Stimulated activated memory B cell treated with anti-CD40 and anti-IgM and Interleukin-4, amounts not matched to agents 10 μg/mL and 1 μg/mL and 100 μg/mL, for 72 hours (primary cell): ENCODE results near the gene EBP.

Source experiments
- ATAC-seq: fragments of 150-1000 bp; cut with Tn5 transposase; 2 replicates; pipeline ENCODE4 v1.10.0; 2021
- H3K27ac Mint-ChIP-seq: one replicate; pipeline ENCODE4 v1.8.0; 2022; ENCODE audit warnings: mild to moderate bottlenecking, mixed read lengths
- H3K27me3 Mint-ChIP-seq: one replicate; pipeline ENCODE4 v1.8.0; 2022; ENCODE audit warnings: mixed read lengths
- H3K36me3 Mint-ChIP-seq: one replicate; pipeline ENCODE4 v1.8.0; 2022; ENCODE audit warnings: mixed read lengths
- H3K4me1 Mint-ChIP-seq: one replicate; pipeline ENCODE4 v1.8.0; 2022; ENCODE audit warnings: mixed read lengths
- H3K4me3 Mint-ChIP-seq: one replicate; pipeline ENCODE4 v1.8.0; 2022; ENCODE audit warnings: mild to moderate bottlenecking, moderate library complexity, mixed read lengths
- H3K9me3 Mint-ChIP-seq: one replicate; pipeline ENCODE4 v1.8.0; 2022; ENCODE audit warnings: mixed read lengths

The EBP gene

GRCh38 chrX:48573690-48574269 lies 52.2 kb downstream of the EBP start:
- H3K9me3 Mint-ChIP-seq: no peaks in the 10 kb centered on the region
- peaks cover 24% of the 10 kb centered on the region for H3K4me1 Mint-ChIP-seq
- H3K4me3 Mint-ChIP-seq: peak overlapping the region; percentile 98
- peak overlapping the region; percentile 100 for H3K27ac Mint-ChIP-seq
- peaks cover 32% of the 10 kb centered on the region for H3K36me3 Mint-ChIP-seq
- peak; percentile 1 for ATAC-seq
- H3K27me3 Mint-ChIP-seq: no peaks in the 10 kb centered on the region

DNA sequence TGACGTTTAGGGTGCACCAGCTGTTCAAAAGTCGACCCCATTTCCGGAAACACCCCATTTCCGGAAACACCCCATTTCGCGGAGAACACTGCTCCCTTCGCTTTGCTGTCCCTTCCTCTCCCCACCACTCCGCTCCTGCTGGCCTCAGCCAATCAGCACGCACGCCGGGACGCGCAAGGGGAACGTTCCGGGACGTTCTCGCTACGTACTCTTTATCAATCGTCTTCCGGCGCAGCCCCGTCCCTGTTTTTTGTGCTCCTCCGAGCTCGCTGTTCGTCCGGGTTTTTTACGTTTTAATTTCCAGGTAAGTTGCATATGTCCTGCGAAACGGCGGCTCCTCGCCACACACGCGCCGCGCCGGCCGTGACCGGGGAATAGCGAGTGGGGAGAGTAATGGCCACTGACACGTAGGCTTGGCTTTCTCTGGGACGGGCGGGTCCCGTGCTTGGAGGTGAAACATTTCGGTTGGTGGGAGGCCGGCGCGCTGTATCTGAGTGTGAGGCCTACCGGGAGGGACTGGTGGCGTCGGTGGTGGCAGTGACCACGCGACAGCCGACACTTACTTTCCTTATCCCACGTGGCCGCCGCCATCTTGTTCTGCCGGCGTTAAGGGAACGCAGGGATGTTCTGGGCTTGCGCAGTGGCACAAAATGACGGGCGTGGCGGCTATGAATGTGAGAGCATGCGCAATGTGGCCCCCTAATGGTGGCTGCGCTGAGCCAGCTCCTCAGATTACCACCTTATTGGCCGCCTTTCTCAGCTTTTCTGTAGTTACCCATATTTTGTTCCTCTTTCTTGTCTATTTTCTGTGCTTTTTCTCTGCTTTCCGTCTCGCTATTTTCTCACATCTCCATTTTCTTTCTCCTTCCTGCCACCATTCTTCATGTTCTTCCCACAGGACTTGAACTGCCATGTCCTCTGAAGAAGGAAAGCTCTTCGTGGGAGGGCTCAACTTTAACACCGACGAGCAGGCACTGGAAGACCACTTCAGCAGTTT lies 53.0 kb downstream of the EBP start, which contains the start of gene RBM3:
Gene RBM3 (plus strand): TSS at position 215 of the 997 bp plus-strand sequence. CDS start 697 bp downstream, at position 912.
- H3K4me1 Mint-ChIP-seq: peaks cover 29% of the 10 kb centered on the region
- peak within 1 kb of the TSS; percentile 100 for H3K27ac Mint-ChIP-seq
- ATAC-seq: peak; percentile 98
- peaks cover 40% of the 10 kb centered on the region for H3K36me3 Mint-ChIP-seq
- no peaks in the 10 kb centered on the region for H3K9me3 Mint-ChIP-seq
- no peaks in the 10 kb centered on the region for H3K27me3 Mint-ChIP-seq
- H3K4me3 Mint-ChIP-seq: peak within 1 kb of the TSS; percentile 98

DNA sequence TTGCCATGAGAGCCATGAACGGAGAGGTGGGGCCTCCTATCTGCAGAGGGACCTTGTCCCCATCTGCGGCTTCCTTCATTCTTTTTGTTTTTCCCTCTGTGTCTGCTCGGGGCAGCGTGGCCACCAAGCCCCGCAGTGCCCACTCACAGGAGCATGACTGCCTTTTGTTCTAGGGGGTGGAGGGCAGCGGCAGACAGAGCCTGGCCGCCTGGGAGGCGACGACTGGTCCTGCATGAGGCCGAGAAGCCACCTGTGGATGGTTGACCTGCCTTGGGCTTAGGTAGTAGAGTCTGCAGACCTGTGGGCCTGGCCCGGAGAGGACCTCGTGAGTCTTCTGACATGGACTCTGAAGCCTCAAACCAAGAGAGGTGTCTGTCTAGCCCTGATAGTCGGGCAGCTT lies 54.0 kb downstream of the EBP start:
- H3K9me3 Mint-ChIP-seq: no peaks in the 10 kb centered on the region
- peaks cover 33% of the 10 kb centered on the region for H3K4me1 Mint-ChIP-seq
- H3K4me3 Mint-ChIP-seq: peak overlapping the region; percentile 98
- H3K27me3 Mint-ChIP-seq: no peaks in the 10 kb centered on the region
- ATAC-seq: no peak
- peak overlapping the region; percentile 100 for H3K27ac Mint-ChIP-seq
- H3K36me3 Mint-ChIP-seq: peaks cover 46% of the 10 kb centered on the region

GRCh38 chrX:48576108-48576507 lies 54.5 kb downstream of the EBP start:
- Mint-ChIP-seq H3K4me3 (peak overlapping the region; percentile 98), H3K36me3 (peaks cover 46% of the 10 kb centered on the region), H3K9me3 (no peaks in the 10 kb centered on the region), H3K27ac (peak overlapping the region; percentile 100), H3K4me1 (peaks cover 33% of the 10 kb centered on the region), H3K27me3 (no peaks in the 10 kb centered on the region)
- no peak for ATAC-seq
